CD14-positive monocyte (primary cell): ENCODE measurements around the gene TFF1. TPM values are rescaled to one million over a fixed set of nuclear protein-coding genes. Genes with fewer than 3 reads are reported as not detected.

Experiments used
- DNase-seq, 3 donors: peaks; one replicate each; pipeline ENCODE4 v3.0.0-alpha.2; 2011 to 2022
- H2AFZ ChIP-seq: 2 replicates; pipeline ENCODE4 v1.6.0; 2012; ENCODE audit warnings: mild to moderate bottlenecking, low read depth, low read length, inconsistent platforms; ENCODE audit not compliant: insufficient read depth, poor library complexity, severe bottlenecking
- H3K27ac ChIP-seq, 2 donors: 1 replicate in 1 of 2; 2 replicates in 1 of 2; pipeline ENCODE4 v1.5.1; 2012 to 2013; ENCODE audit warnings: low read length in 2 of 2, control low read depth in 1 of 2, inconsistent platforms in 1 of 2, low read depth in 1 of 2, mild to moderate bottlenecking in 1 of 2
- H3K27me3 ChIP-seq, 2 donors: one replicate each; pipeline versions ENCODE4 v1.6.0 to v1.6.1; 2011 to 2013; ENCODE audit warnings: low read length in 2 of 2; ENCODE audit not compliant: control insufficient read depth in 2 of 2, insufficient read depth in 2 of 2
- H3K36me3 ChIP-seq, 2 donors: replicated peaks in 1 of 2; 1 replicate in 1 of 2; 2 replicates in 1 of 2; pipeline versions ENCODE4 v1.5.1 to v1.6.1; 2012 to 2013; ENCODE audit warnings: low read length in 2 of 2, control low read depth in 1 of 2, inconsistent platforms in 1 of 2, mild to moderate bottlenecking in 1 of 2; ENCODE audit not compliant: insufficient read depth in 2 of 2, control insufficient read depth in 1 of 2
- H3K4me1 ChIP-seq, 2 donors: 1 replicate in 1 of 2; 2 replicates in 1 of 2; pipeline versions ENCODE4 v1.5.1 to v1.6.1; 2012 to 2013; ENCODE audit warnings: low read length in 2 of 2, control low read depth in 1 of 2, inconsistent platforms in 1 of 2, mild to moderate bottlenecking in 1 of 2, moderate library complexity in 1 of 2; ENCODE audit not compliant: insufficient read depth in 2 of 2, control insufficient read depth in 1 of 2
- H3K4me2 ChIP-seq: replicated peaks from 2 replicates; pipeline ENCODE3; 2012; ENCODE audit warnings: low read length, moderate library complexity, mild to moderate bottlenecking; ENCODE audit not compliant: poor library complexity, severe bottlenecking; ENCODE audit errors: extremely low read depth
- H3K4me3 ChIP-seq, 3 experiments: fragments of 200-600 bp in 1 of 3; sonication (generic) in 1 of 3; replicated peaks in 1 of 3; 1 replicate in 2 of 3; 2 replicates in 1 of 3; pipeline ENCODE4 v1.5.1; 2011 to 2013; ENCODE audit warnings: low read length in 3 of 3, mild to moderate bottlenecking in 3 of 3, control low read depth in 2 of 3, low read depth in 2 of 3, inconsistent platforms in 1 of 3, moderate library complexity in 1 of 3
- H3K79me2 ChIP-seq: 2 replicates; pipeline ENCODE4 v1.6.0; 2012; ENCODE audit warnings: mild to moderate bottlenecking, control low read depth, inconsistent platforms, low read length, moderate library complexity; ENCODE audit not compliant: insufficient read depth
- H3K9ac ChIP-seq: 2 replicates; pipeline ENCODE4 v1.6.0; 2017; ENCODE audit warnings: low read length, mild to moderate bottlenecking; ENCODE audit not compliant: insufficient read depth, poor library complexity, severe bottlenecking
- H3K9me3 ChIP-seq, 2 donors: replicated peaks in 1 of 2; 1 replicate in 1 of 2; 2 replicates in 1 of 2; pipeline versions ENCODE4 v1.5.1 to v1.6.1; 2012 to 2013; ENCODE audit warnings: low read length in 2 of 2, control low read depth in 1 of 2; ENCODE audit not compliant: control insufficient read depth in 1 of 2, insufficient read depth in 1 of 2
- H4K20me1 ChIP-seq: 2 replicates; pipeline ENCODE4 v1.6.0; 2012; ENCODE audit warnings: mild to moderate bottlenecking, low read length, control low read depth, moderate library complexity; ENCODE audit not compliant: insufficient read depth
- H3K27ac Mint-ChIP-seq, 7 donors: one replicate each; pipeline ENCODE4 v1.8.0; 2020; ENCODE audit warnings: mild to moderate bottlenecking in 7 of 7, mixed read lengths in 7 of 7, moderate library complexity in 6 of 7, inconsistent platforms in 2 of 7
- H3K27me3 Mint-ChIP-seq, 3 donors: one replicate each; pipeline ENCODE4 v1.8.0; 2021 to 2022; ENCODE audit warnings: low read depth in 3 of 3, mild to moderate bottlenecking in 3 of 3, mixed read lengths in 3 of 3, moderate library complexity in 3 of 3, inconsistent platforms in 1 of 3
- H3K36me3 Mint-ChIP-seq, 2 donors: one replicate each; pipeline ENCODE4 v1.8.0; 2020; ENCODE audit warnings: mixed read lengths in 2 of 2, inconsistent platforms in 1 of 2, mild to moderate bottlenecking in 1 of 2
- H3K4me1 Mint-ChIP-seq: one replicate; pipeline ENCODE4 v1.8.0; 2020; ENCODE audit warnings: mild to moderate bottlenecking, mixed read lengths
- H3K4me3 Mint-ChIP-seq, 2 donors: one replicate each; pipeline ENCODE4 v1.8.0; 2020; ENCODE audit warnings: mild to moderate bottlenecking in 2 of 2, mixed read lengths in 2 of 2, moderate library complexity in 1 of 2
- H3K9me3 Mint-ChIP-seq, 7 donors: one replicate each; pipeline ENCODE4 v1.8.0; 2020 to 2022; ENCODE audit warnings: mixed read lengths in 7 of 7, mild to moderate bottlenecking in 6 of 7, moderate library complexity in 6 of 7, inconsistent platforms in 2 of 7
- CTCF ChIP-seq: fragments of 200-600 bp; IDR thresholded peaks from one replicate; pipeline ENCODE4 v1.8.0; 2022; ENCODE audit warnings: antibody characterized with exemption, mild to moderate bottlenecking
- WGBS: methylation state at CpG from one replicate; pipeline ENCODE4 v1.1.5; 2013; ENCODE audit warnings: missing lambda C conversion rate; ENCODE audit not compliant: insufficient coverage; 5-methylcytosine and 5-hydroxymethylcytosine counted together
- intact Hi-C, 2 donors: fragments of 100-400 bp; cut with micrococcal nuclease; formaldehyde crosslinking; loops; one replicate each; pipeline versions ENCODE4 v1.15.0 to v1.15.1; 2023
- polyA plus RNA-seq, 3 donors: library from polyadenylated mRNA; depleted of rRNA in 1 of 3; unstranded in 2 of 3; stranded (reverse) in 1 of 3; fragments of 300-500 nt in 2 of 3; fragments of >200 nt in 1 of 3; fragmentation: Illumina TruSeq in 2 of 3; gene quantifications; 1 replicate in 2 of 3; 2 replicates in 1 of 3; pipeline ENCODE4 v1.2.3, GENCODE V29; 2012 to 2021

Gene TFF1
- polyA plus RNA-seq, 3 donors, result not detected

GRCh38 chr21:42401820-42402251 is 35.5 kb upstream of the TFF1 start:
- no peaks in the 10 kb centered on the region for H3K9me3 ChIP-seq
- Mint-ChIP-seq H3K27ac (no peak overlapping the region), H3K27me3 (no peaks in the 10 kb centered on the region), H3K36me3 (no peaks in the 10 kb centered on the region), H3K9me3 (peaks cover 0 to 5% (median 2%) of the 10 kb centered on the region in 7 donors), H3K4me3 (no peak overlapping the region), H3K4me1 (peaks cover 6% of the 10 kb centered on the region)
- intact Hi-C loops, result no loop called here
- no peak for DNase-seq
- H2AFZ ChIP-seq, result no peak overlapping the region
- peaks cover 2 to 7% of the 10 kb centered on the region in 2 donors for H3K4me1 ChIP-seq
- H3K27me3 ChIP-seq, result no peaks in the 10 kb centered on the region
- no peaks in the 10 kb centered on the region for H3K36me3 ChIP-seq
- H3K79me2 ChIP-seq, result no peaks in the 10 kb centered on the region
- no peak overlapping the region for H3K4me2 ChIP-seq
- no peak overlapping the region for H3K27ac ChIP-seq
- TF ChIP-seq CTCF, result no peak
- no peak overlapping the region for H3K4me3 ChIP-seq
- WGBS, result no CpG with 5 or more reads among the region's 2 CpGs
- H4K20me1 ChIP-seq, result no peaks in the 10 kb centered on the region
- no peak overlapping the region for H3K9ac ChIP-seq

GRCh38 chr21:42401154-42401553 is 34.8 kb upstream of the TFF1 start:
- DNase-seq, result no peak
- Mint-ChIP-seq H3K27me3 (no peaks in the 10 kb centered on the region), H3K4me3 (no peak overlapping the region), H3K4me1 (no peaks in the 10 kb centered on the region), H3K36me3 (no peaks in the 10 kb centered on the region), H3K27ac (no peak overlapping the region), H3K9me3 (peaks cover 0 to 5% (median 2%) of the 10 kb centered on the region in 7 donors)
- no CpG with 5 or more reads among the region's 3 CpGs for WGBS
- Histone ChIP-seq H3K27me3 (no peaks in the 10 kb centered on the region), H3K9ac (no peak overlapping the region), H3K9me3 (no peaks in the 10 kb centered on the region), H3K36me3 (no peaks in the 10 kb centered on the region), H3K4me3 (no peak overlapping the region), H3K4me2 (no peak overlapping the region), H4K20me1 (no peaks in the 10 kb centered on the region), H3K4me1 (peaks cover 0 to 1% of the 10 kb centered on the region in 2 donors), H3K79me2 (no peaks in the 10 kb centered on the region), H2AFZ (no peak overlapping the region), H3K27ac (no peak overlapping the region)
- TF ChIP-seq CTCF, result no peak
- intact Hi-C loops, result no loop called here
